Body of pancreas (tissue), 4 donors: ENCODE results near the gene DLX1.

Experiments
- POLR2A ChIP-seq, 3 donors: fragments of 450-650 bp; IDR thresholded peaks; one replicate each; pipeline ENCODE4 v1.6.1; 2016; ENCODE audit warnings: antibody characterized with exemption in 3 of 3, mild to moderate bottlenecking in 2 of 3
- TF ChIP-seq, protein P1 (sequence below), 7 experiments: fragments of 450-650 bp in 4 of 7; fragments of 200-600 bp in 3 of 7; sonication (generic) in 3 of 7; IDR thresholded peaks; one replicate each; pipeline ENCODE4 v1.5.1; 2016 to 2019; ENCODE audit warnings: antibody characterized with exemption in 7 of 7

DNA sequence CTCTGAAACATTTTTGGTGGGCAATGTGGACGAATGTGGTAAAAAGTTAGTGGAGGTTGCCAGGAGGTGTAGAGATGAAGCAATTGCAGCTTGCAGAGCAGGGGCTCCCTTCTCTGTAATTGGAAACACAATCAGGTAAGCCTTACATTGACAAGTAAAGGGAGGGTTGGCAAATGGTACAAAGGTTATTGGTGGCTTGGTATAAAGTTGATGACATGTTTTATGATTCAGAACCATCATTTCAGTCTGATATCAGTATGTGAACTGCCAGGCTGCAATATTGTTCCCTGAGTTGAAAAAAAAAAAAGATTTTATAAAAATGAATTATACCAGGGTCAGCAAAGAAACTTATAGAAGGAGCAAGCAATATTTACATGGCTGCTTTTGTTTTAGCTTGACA, 14.4 kb upstream of the DLX1 start:
- TF ChIP-seq, protein P1, sequence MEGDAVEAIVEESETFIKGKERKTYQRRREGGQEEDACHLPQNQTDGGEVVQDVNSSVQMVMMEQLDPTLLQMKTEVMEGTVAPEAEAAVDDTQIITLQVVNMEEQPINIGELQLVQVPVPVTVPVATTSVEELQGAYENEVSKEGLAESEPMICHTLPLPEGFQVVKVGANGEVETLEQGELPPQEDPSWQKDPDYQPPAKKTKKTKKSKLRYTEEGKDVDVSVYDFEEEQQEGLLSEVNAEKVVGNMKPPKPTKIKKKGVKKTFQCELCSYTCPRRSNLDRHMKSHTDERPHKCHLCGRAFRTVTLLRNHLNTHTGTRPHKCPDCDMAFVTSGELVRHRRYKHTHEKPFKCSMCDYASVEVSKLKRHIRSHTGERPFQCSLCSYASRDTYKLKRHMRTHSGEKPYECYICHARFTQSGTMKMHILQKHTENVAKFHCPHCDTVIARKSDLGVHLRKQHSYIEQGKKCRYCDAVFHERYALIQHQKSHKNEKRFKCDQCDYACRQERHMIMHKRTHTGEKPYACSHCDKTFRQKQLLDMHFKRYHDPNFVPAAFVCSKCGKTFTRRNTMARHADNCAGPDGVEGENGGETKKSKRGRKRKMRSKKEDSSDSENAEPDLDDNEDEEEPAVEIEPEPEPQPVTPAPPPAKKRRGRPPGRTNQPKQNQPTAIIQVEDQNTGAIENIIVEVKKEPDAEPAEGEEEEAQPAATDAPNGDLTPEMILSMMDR (IDR thresholded peaks at IDR 0.05): no peak
- TF ChIP-seq POLR2A (IDR thresholded peaks at IDR 0.05): no peak
